ENCODE results near the gene RHOF.

The RHOF gene

DNA sequence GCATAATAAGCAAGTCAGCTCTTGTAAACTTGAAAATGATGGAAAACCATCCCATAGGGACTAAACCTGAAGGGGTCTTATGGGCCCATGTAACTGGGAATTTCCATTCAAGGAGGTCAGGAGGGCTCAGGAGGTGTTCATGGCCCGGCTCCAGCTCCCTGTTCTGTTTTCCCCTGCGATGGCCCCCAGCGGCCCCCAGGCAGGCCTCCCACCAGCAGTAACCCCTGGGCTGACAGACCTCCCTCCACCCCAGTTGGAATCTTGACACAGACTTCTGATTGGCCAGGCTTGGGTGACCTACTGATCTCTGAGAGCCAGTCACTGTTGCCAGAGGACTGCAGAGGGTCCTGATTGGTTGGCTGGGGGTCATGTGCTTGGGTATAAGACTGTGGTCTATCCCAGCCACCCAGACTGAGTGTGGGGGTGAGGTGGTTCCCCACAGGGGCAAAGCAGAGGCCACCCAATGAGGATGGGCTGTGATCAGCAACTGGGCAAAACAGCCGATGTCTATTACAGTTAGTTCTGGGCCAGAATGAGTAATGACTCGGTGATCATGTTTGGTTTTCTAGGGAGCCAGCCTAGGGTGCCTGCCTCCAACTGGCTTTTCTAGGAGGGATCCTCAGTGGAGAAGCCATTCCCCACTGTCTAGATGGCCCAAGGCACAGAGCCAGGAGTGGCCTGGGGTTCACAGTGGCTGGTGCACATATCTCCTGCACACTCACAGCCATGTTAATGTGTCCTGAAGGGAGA lies 27.0 kb downstream of the RHOF start:
- H3K4me3 ChIP-seq (ENCODE audit: low read depth, low read length, poor library complexity, severe bottlenecking) = no peak overlapping the region
- H3K36me3 ChIP-seq (ENCODE audit: insufficient read depth, low read length) = no peaks in the 10 kb centered on the region
- TF ChIP-seq CTCF (IDR thresholded peaks at IDR 0.05; ENCODE audit: low read length) (no peak), EZH2 (IDR thresholded peaks at IDR 0.05; ENCODE audit: borderline replicate concordance, low read length) (no peak)
- peaks cover 6% of the 10 kb centered on the region for H3K4me1 ChIP-seq (ENCODE audit: insufficient read depth, low read length, severe bottlenecking)
- H3K79me2 ChIP-seq (ENCODE audit: insufficient read depth, low read length) = no peaks in the 10 kb centered on the region
- no peaks in the 10 kb centered on the region for H3K9me3 ChIP-seq (ENCODE audit: low read length)
- no peak overlapping the region for H3K9ac ChIP-seq (ENCODE audit: low read length)
- no peak overlapping the region for H3K4me2 ChIP-seq (ENCODE audit: low read length)
- H3K27ac ChIP-seq (ENCODE audit: low read depth, low read length, poor library complexity, severe bottlenecking) = no peak overlapping the region
- no peaks in the 10 kb centered on the region for H3K27me3 ChIP-seq (ENCODE audit: insufficient read depth, low read length)
- H4K20me1 ChIP-seq (ENCODE audit: insufficient read depth, low read length) = no peaks in the 10 kb centered on the region
- no peaks in the 10 kb centered on the region for H3F3A ChIP-seq (ENCODE audit: insufficient read depth, low read length)
- H3K9me2 ChIP-seq (ENCODE audit: low read depth, low read length) = no peaks in the 10 kb centered on the region
- H2AFZ ChIP-seq (ENCODE audit: low read length) = no peak overlapping the region

DNA sequence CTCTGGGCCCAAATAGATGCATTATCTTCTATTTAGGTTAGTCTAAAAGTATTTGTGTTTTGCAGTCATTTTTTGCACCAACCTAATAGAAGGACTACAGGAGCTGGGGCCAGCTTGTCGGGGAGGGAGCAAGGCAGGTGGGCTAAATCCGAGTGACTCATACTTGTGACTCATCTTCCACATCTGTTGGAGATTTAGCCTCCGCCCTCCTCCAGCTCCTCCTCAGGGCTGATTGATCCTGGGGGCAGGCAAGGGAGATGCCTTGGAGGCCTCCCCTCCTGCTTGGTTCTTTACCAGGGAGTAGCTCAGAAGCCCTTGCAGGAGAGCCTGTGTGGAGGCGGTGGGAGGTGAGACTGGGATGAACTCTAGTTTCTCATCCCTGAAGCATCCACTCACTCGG lies 27.9 kb downstream of the RHOF start:
- TF ChIP-seq EZH2 (IDR thresholded peaks at IDR 0.05; ENCODE audit: borderline replicate concordance, low read length) (no peak), CTCF (IDR thresholded peaks at IDR 0.05; ENCODE audit: low read length) (no peak)
- Histone ChIP-seq H3K4me2 (ENCODE audit: low read length) (no peak overlapping the region), H3K27me3 (ENCODE audit: insufficient read depth, low read length) (no peaks in the 10 kb centered on the region), H3K9me3 (ENCODE audit: low read length) (no peaks in the 10 kb centered on the region), H3K9ac (ENCODE audit: low read length) (no peak overlapping the region), H3K36me3 (ENCODE audit: insufficient read depth, low read length) (no peaks in the 10 kb centered on the region), H3K4me3 (ENCODE audit: low read depth, low read length, poor library complexity, severe bottlenecking) (no peak overlapping the region), H3F3A (ENCODE audit: insufficient read depth, low read length) (no peaks in the 10 kb centered on the region), H3K9me2 (ENCODE audit: low read depth, low read length) (no peaks in the 10 kb centered on the region), H3K79me2 (ENCODE audit: insufficient read depth, low read length) (no peaks in the 10 kb centered on the region), H3K4me1 (ENCODE audit: insufficient read depth, low read length, severe bottlenecking) (peaks cover 6% of the 10 kb centered on the region), H4K20me1 (ENCODE audit: insufficient read depth, low read length) (no peaks in the 10 kb centered on the region), H3K27ac (ENCODE audit: low read depth, low read length, poor library complexity, severe bottlenecking) (no peak overlapping the region), H2AFZ (ENCODE audit: low read length) (no peak overlapping the region)

DNA sequence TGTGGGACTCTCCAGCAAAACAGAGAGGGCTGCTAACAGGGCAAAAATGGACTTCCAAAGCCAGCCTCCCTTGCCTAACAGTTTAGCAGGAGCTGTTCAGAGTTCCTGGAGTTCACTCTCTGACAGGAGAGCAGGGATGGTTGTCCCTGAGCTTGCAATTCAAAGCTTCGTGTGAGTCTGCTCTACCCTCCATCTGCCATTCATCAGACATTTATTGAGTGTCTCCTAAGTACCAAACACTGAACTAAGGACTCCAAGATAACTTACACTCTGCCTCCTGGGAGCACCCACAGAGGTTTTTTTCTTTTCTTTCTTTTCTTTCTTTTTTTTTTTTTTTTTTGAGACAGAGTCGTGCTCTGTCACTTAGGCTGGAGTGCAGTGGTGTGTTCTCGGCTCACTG lies 28.7 kb downstream of the RHOF start:
- TF ChIP-seq EZH2 (IDR thresholded peaks at IDR 0.05; ENCODE audit: borderline replicate concordance, low read length) = no peak
- TF ChIP-seq CTCF (IDR thresholded peaks at IDR 0.05; ENCODE audit: low read length) = no peak

More for the DNA sequence above, 28.7 kb downstream of the RHOF start:
- H3K79me2 ChIP-seq (ENCODE audit: insufficient read depth, low read length) = no peaks in the 10 kb centered on the region
- H4K20me1 ChIP-seq (ENCODE audit: insufficient read depth, low read length) = no peaks in the 10 kb centered on the region
- H3K4me3 ChIP-seq (ENCODE audit: low read depth, low read length, poor library complexity, severe bottlenecking) = no peak overlapping the region
- no peaks in the 10 kb centered on the region for H3K9me2 ChIP-seq (ENCODE audit: low read depth, low read length)
- H3K36me3 ChIP-seq (ENCODE audit: insufficient read depth, low read length) = no peaks in the 10 kb centered on the region
- H3K4me1 ChIP-seq (ENCODE audit: insufficient read depth, low read length, severe bottlenecking) = peaks cover 6% of the 10 kb centered on the region
- no peak overlapping the region for H3K4me2 ChIP-seq (ENCODE audit: low read length)
- H3K9ac ChIP-seq (ENCODE audit: low read length) = no peak overlapping the region
- no peak overlapping the region for H3K27ac ChIP-seq (ENCODE audit: low read depth, low read length, poor library complexity, severe bottlenecking)
- no peaks in the 10 kb centered on the region for H3K27me3 ChIP-seq (ENCODE audit: insufficient read depth, low read length)
- H2AFZ ChIP-seq (ENCODE audit: low read length) = no peak overlapping the region
- no peaks in the 10 kb centered on the region for H3F3A ChIP-seq (ENCODE audit: insufficient read depth, low read length)
- no peaks in the 10 kb centered on the region for H3K9me3 ChIP-seq (ENCODE audit: low read length)

Measured in OCI-LY1 (cell line).